ENCODE results near the gene FAM180A.
"Not testable (repeated sequence)": the region's sequence is repeated elsewhere in the genome, so short reads cannot be mapped to it uniquely, and the experiment has no call there.

Gene FAM180A

DNA sequence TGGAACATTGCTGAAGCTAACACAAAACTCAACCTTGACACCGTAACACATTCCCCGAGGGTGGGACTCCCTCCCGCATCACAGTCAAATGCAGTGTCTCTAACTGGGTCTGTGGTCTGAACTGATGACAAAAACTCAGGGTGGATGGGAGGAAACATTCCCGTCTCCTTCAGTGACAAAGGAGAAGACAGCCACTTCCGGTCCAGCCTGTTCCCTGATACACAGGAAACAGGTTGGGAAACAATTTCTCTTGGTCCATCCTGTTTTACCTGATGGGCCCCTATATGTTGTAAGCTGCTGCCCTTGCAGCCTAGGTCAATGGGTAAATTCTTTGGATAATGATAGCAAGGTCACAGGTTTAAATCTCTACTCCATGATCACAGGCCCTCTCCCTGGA, 41.0 kb downstream of the FAM180A start:
- TF ChIP-seq, protein P1, sequence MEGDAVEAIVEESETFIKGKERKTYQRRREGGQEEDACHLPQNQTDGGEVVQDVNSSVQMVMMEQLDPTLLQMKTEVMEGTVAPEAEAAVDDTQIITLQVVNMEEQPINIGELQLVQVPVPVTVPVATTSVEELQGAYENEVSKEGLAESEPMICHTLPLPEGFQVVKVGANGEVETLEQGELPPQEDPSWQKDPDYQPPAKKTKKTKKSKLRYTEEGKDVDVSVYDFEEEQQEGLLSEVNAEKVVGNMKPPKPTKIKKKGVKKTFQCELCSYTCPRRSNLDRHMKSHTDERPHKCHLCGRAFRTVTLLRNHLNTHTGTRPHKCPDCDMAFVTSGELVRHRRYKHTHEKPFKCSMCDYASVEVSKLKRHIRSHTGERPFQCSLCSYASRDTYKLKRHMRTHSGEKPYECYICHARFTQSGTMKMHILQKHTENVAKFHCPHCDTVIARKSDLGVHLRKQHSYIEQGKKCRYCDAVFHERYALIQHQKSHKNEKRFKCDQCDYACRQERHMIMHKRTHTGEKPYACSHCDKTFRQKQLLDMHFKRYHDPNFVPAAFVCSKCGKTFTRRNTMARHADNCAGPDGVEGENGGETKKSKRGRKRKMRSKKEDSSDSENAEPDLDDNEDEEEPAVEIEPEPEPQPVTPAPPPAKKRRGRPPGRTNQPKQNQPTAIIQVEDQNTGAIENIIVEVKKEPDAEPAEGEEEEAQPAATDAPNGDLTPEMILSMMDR (IDR thresholded peaks at IDR 0.05; ENCODE audit: low read depth, low read length) = no peak
- no peak for DNase-seq (ENCODE audit: extremely low read depth, low read depth)

DNA sequence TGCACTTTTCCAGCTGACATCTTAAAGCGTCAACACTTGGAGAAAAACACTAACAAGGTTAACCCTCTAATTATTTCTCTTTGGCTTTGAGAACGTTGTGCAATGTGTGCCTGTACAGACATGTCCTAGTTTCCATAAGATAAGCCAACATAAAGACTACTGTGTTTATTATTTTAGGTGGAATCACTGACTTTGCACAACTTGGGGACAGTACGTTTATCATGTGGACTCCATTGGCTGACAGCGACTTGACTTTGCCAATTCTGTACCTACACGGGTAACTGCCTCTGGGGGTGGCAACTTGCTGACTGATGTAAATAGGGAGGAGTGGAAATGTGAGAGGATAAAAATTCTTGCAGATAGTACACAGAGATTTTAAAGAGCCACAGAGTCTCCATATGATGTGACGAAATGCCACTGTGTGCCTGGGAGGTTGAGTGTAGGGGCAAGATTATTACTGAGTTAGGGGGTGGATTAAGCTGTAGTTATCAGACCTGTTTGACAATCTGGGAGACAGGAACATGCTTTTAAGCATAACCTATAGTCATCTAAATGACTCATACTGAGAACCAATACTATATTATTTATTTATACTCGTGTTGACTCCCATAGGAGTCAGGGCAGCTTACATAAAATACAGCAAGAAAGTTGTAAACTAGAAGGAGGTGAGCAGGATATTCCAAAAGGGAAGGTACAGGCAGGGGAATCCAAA, 41.6 kb downstream of the FAM180A start:
- TF ChIP-seq, protein P1 (IDR thresholded peaks at IDR 0.05; ENCODE audit: low read depth, low read length) = no peak
- no peak for DNase-seq (ENCODE audit: extremely low read depth, low read depth)

DNA sequence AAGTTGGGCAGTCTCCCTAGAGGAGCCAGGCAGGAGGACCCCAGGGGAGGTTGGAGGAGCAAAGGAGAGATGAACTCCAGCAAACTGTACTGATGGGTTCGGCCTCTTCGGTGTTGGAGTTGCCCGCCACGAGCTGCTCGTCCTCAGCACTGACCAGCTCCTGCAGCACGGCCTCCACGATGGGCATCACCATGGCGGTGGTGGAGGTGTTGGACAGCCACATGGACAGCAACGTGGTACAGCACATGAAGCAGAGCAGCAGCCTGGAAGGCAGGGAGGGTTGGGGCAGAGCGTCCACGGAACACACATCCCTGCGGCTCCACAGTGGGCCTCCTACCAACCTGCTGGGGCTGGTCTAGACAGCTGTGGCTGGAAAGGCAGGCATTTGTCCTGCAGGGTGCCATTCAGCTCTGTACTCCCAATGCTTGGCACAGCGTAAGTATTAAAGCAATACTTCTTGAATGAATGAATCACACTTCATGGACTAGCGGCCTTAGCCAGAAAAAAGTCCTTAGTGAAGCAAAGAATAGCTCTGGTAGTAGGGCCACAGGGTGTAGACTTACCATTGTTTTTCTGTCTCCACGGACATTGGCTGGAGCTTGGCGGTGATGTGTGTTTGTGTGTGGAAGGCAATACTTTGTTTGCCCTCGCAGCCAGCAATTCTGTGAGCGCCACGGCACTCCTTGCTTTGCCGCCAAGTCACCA, 42.4 kb downstream of the FAM180A start:
- TF ChIP-seq, protein P1 (IDR thresholded peaks at IDR 0.05; ENCODE audit: low read depth, low read length) = no peak
- DNase-seq (ENCODE audit: extremely low read depth, low read depth) = no peak

DNA sequence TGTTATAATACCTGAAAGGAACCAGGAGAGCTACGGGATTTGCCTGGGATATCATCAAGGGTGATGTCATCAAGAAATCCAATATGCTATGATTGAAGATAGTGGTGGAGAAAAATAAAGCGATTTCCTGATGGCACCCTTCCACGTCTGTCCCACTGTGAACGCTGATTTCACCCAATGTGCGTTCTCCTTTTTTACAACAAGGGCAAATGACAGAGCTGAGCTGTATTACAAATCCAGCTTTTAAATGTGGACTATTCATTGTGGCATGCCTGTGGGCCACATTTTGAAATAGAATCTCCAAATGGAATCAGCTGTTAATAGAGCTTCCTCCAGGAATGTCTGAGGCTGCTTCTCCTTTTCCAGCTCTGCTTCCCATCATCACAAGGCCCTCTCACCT, 43.9 kb downstream of the FAM180A start:
- DNase-seq (ENCODE audit: extremely low read depth, low read depth) = no peak

DNA sequence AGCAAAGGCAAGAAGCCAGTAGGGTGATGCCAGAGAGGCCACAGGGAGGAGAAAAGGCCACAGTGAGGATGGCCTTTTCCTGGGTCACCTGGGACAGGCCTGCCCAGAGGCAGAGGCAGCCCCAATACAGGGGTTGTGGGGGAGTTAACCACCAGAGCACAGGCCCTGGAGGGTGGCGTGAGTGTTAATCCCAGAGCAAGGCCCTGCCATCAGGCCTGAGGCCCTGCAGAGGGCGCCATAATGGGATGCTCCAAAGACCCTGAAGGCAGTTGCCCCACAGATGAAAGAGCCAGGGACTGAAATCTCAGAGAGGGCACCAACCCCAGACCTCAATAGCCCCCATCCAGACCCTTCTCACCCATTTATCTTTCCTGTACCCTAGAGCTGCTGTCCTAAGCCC, 44.5 kb downstream of the FAM180A start:
- TF ChIP-seq, protein P1 (IDR thresholded peaks at IDR 0.05; ENCODE audit: low read depth, low read length) = peak; percentile 6
- no peak for DNase-seq (ENCODE audit: extremely low read depth, low read depth)

More for the DNA sequence above, 43.9 kb downstream of the FAM180A start:
- TF ChIP-seq, protein P1 (IDR thresholded peaks at IDR 0.05; ENCODE audit: low read depth, low read length) = no peak

DNA sequence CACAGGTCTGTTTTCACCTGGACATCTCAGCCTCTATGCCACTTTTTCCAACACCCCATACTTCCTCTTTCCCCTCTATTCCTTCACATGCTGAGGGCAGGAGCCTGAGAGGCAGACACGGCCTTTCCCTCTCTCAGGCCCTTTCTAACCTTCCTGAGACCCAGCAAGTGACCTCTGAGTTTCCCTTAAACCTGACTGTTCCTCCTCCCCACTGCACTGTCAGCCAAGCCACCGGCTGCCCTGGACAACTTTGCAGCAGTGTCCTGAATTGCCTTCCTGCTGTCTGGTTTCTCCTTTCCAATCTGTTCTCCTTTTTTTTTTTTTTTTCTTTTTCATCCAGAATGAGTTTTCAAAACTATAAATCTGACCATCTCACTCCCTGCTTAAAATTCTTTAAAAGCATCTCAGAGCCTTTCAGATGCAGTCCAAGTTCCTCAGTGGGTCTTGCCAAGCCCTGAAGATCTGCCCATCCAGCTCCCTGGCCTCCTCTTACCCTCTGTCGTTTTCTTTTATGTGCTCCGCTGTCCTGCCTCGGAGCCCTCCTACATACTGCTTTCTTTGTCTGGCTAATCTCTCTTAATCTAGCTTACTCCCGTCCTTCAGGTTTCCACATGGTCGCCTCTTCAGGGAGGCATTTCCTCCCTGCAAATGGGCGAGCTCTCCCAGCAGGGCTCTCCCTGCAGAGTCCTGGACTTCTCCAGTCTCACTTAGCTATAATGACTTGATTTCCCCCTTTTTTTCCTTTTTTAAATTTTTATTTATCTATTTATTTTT, 51.1 kb downstream of the FAM180A start:
- TF ChIP-seq, protein P1 (IDR thresholded peaks at IDR 0.05; ENCODE audit: low read depth, low read length) = no peak
- no peak for DNase-seq (ENCODE audit: extremely low read depth, low read depth)

DNA sequence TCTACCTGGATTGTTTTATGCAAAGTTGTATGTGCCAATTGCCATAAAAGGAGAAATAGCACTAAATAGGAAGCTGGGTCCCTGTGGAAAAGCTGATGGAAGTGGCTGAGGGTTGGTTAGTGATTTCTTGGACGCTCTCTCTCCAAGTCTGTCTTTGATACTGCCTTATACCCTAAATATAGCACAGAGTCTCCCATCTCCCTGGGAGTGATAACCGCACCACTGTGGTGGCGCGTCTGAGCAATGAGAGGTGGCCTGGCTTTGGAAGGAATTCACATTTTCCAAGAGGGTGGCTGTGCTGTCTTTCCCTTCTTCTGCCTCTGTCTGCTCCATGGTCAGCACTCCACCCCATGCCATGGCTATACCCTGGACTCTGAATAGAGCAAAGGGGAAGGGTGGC, 55.1 kb downstream of the FAM180A start:
- no peak for DNase-seq (ENCODE audit: extremely low read depth, low read depth)
- TF ChIP-seq, protein P1 (IDR thresholded peaks at IDR 0.05; ENCODE audit: low read depth, low read length) = no peak

DNA sequence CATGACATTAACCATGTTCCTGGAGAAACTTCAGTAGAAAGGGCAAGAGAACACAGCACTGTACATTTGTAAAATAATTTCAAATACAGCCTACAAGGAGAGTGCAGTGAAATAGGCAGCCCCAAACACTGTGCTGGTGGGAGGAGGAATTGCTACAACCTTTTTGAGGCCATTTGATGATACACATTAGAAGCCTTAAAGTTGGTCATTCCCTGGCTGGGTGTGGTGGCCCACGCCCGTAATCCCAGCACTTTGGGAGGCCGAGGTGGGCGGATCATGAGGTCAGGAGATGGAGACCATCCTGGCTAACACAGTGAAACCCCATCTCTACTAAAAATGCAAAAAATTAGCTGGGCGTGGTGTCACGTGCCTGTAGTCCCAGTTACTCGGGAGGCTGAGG, 56.0 kb downstream of the FAM180A start:
- not testable (repeated sequence) for DNase-seq (ENCODE audit: extremely low read depth, low read depth)
